Measurements from ENCODE around the gene PTPN1. TPM values are rescaled to one million over a fixed set of nuclear protein-coding genes. Genes with fewer than 3 reads are reported as not detected.
"Not testable (repeated sequence)": the region's sequence is repeated elsewhere in the genome, so short reads cannot be mapped to it uniquely, and the experiment has no call there.

The PTPN1 gene
- polyA plus RNA-seq, 1 of the 3 experiments (the other 2 are of a cell fraction), result 23.6 TPM

DNA sequence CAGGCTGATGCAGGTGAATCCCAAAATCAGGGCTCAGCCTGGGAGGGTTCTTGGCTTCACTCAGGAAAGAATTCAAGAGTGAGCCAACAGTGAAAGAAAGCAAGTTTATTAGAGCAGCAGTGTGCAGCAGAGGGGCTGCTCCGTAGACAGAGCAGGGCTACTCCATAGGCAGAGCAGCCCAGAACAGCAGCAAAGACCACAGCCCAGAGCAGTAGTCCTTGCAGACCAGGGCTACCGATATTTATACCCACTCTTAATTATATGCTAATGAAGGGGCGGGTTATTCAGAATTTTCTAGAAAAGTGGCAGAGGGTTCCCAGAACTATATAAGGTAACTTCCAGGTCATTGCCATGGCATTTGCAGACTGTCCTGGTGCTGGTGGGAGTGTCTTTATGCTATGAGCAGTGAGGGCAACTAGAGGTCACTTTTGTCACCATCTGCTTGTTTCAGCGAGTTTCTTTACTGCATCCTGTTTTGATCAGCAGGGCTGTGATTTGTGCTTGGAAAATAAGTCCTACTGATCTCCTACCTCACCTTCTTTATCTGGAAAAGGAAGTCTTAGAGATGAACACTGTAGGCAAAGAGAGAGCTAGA lies 39.8 kb upstream of the PTPN1 start:
- Histone ChIP-seq H3K9me2 (no peaks in the 10 kb centered on the region), H3K27me3 (ENCODE audit: insufficient read depth) (no peaks in the 10 kb centered on the region), H3K27ac (ENCODE audit: low read depth in 2 of 2, low read length in 1 of 2) (no peak overlapping the region), H3K9me3 (no peaks in the 10 kb centered on the region), H3K4me3 (ENCODE audit: low read depth in 2 of 2, low read length in 1 of 2) (no peak overlapping the region), H3K36me3 (replicated peaks in 1 of 2; ENCODE audit: control insufficient read depth in 1 of 2, insufficient read depth in 2 of 2, low read length in 1 of 2) (no peaks in the 10 kb centered on the region), H2AFZ (ENCODE audit: low read depth) (no peak overlapping the region), H3K4me2 (no peak overlapping the region), H3F3A (replicated peaks; ENCODE audit: insufficient read depth) (no peaks in the 10 kb centered on the region), H3K4me1 (ENCODE audit: control insufficient read depth in 1 of 2, insufficient read depth in 2 of 2, low read depth in 1 of 2, low read length in 1 of 2) (no peaks in the 10 kb centered on the region; a peak in 1 of 4 replicates), H3K79me2 (ENCODE audit: insufficient read depth) (no peaks in the 10 kb centered on the region), H4K20me1 (ENCODE audit: insufficient read depth) (no peaks in the 10 kb centered on the region), H3K9ac (no peak overlapping the region)
- ChIA-PET POLR2A (no interaction called here), CTCF (interaction anchor here (0.7 to 16.2 kb wide), 5 partner anchors 105 to 285 kb away, joined by 3 to 281 read pairs (median 4); partner anchors contain the start of gene CEBPB)
- no peak for DNase-seq
- TF ChIP-seq RAD21 (IDR thresholded peaks at IDR 0.05; ENCODE audit: low read length), result no peak
- WGBS (ENCODE audit: low lambda C conversion rate), result 70% methylated on average over 4 of the region's 4 CpGs

DNA sequence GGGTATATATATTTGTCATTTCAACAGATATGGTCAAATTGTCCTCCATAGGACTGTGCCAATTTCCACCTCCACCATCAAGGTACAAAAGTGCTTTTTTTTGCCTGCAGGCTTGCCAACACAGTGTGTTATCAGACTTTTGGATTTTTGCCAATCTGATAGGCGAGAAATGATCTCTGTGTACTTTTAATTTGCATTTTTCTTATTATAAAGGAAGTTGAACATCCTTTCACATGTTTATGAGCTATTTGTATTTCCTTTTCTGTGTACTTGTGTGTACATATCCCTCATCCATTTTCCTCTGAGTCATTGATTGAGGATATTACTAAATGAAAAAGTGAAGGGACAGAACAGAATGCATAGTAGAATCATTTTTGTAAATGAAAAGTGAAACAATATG lies 39.0 kb upstream of the PTPN1 start:
- ChIA-PET CTCF (interaction anchor here (0.7 to 16.2 kb wide), 7 partner anchors 17 to 492 kb away, joined by 3 to 281 read pairs (median 4); partner anchors contain the start of gene CEBPB), POLR2A (no interaction called here)
- H3K9me3 ChIP-seq, result no peaks in the 10 kb centered on the region
- H3K4me3 ChIP-seq (ENCODE audit: low read depth in 2 of 2, low read length in 1 of 2), result no peak overlapping the region
- no peaks in the 10 kb centered on the region for H3K36me3 ChIP-seq (replicated peaks in 1 of 2; ENCODE audit: control insufficient read depth in 1 of 2, insufficient read depth in 2 of 2, low read length in 1 of 2)
- WGBS (ENCODE audit: low lambda C conversion rate), result 14% methylated on average over 1 of the region's 1 CpG
- TF ChIP-seq GABPA (IDR thresholded peaks at IDR 0.05; ENCODE audit: low read depth) (no peak), TEAD4 (IDR thresholded peaks at IDR 0.05; ENCODE audit: borderline replicate concordance, insufficient read depth) (no peak), NFIC (IDR thresholded peaks at IDR 0.05; ENCODE audit: borderline replicate concordance) (peak; percentile 56), RCOR1 (IDR thresholded peaks at IDR 0.05; ENCODE audit: low read length) (no peak), SMC3 (IDR thresholded peaks at IDR 0.05; ENCODE audit: low read depth, low read length) (no peak)
- TF ChIP-seq, protein P1, sequence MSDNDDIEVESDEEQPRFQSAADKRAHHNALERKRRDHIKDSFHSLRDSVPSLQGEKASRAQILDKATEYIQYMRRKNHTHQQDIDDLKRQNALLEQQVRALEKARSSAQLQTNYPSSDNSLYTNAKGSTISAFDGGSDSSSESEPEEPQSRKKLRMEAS (IDR thresholded peaks at IDR 0.05; ENCODE audit: low read depth), result no peak
- no peaks in the 10 kb centered on the region; a peak in 1 of 4 replicates for H3K4me1 ChIP-seq (ENCODE audit: control insufficient read depth in 1 of 2, insufficient read depth in 2 of 2, low read depth in 1 of 2, low read length in 1 of 2)
- no peaks in the 10 kb centered on the region for H3F3A ChIP-seq (replicated peaks; ENCODE audit: insufficient read depth)
- H3K27me3 ChIP-seq (ENCODE audit: insufficient read depth), result no peaks in the 10 kb centered on the region
- DNase-seq, result no peak
- H3K4me2 ChIP-seq, result no peak overlapping the region
- H3K79me2 ChIP-seq (ENCODE audit: insufficient read depth), result no peaks in the 10 kb centered on the region
- H4K20me1 ChIP-seq (ENCODE audit: insufficient read depth), result no peaks in the 10 kb centered on the region
- H2AFZ ChIP-seq (ENCODE audit: low read depth), result no peak overlapping the region
- no peak overlapping the region for H3K27ac ChIP-seq (ENCODE audit: low read depth in 2 of 2, low read length in 1 of 2)
- no peak overlapping the region for H3K9ac ChIP-seq
- no peaks in the 10 kb centered on the region for H3K9me2 ChIP-seq

DNA sequence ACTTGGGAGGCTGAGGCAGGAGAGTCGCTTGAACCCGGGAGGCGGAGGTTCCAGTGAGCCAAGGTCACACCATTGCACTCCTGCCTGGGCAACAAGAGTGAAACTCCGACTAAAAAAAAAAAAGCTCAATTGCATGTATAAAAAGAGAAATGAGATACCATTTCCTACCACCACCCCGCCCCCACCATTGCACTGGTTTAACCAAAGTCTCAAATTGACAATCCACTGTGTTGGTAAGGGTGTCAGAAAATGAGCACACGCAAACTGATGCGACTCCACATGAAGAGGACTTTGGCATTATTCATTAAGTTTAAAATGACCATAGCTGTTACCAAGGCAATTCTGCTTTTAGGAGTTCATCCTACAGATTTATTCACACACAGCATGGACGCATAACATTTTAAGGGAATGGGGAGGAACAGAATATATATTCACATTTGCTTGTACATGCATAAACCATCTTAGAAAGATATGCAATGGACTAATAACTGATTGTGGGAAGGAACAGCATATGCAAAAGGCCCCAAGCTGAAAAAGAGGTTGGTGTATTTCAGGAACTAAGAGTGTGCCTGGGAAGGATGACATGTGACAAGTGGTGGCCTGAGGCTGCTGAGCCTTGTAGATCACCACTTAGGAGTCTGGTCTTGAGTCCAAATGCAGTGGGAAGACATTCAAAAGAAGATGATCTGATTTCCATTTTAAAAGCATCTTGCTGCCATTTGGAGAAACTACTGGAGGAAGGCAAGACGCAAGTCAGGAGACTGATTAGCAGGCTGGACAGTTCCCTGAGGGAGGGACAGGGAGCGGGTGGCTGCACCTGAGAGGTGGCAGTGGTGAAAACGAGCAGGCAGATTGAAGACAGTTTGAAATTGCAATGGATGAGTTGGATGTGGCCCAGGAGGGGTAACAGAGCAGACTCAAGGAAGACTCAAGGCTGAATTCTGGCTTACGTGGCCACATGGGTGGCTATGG lies 37.2 kb upstream of the PTPN1 start:
- ChIA-PET POLR2A (no interaction called here), CTCF (interaction anchor here (0.8 to 16.2 kb wide), 3 partner anchors 104 to 288 kb away, joined by 3 to 281 read pairs (median 5); partner anchors contain the start of gene CEBPB)
- H3K36me3 ChIP-seq (replicated peaks in 1 of 2; ENCODE audit: control insufficient read depth in 1 of 2, insufficient read depth in 2 of 2, low read length in 1 of 2), result no peaks in the 10 kb centered on the region
- H3K79me2 ChIP-seq (ENCODE audit: insufficient read depth), result no peaks in the 10 kb centered on the region
- H3K9me2 ChIP-seq, result no peaks in the 10 kb centered on the region
- H3K4me1 ChIP-seq (ENCODE audit: control insufficient read depth in 1 of 2, insufficient read depth in 2 of 2, low read depth in 1 of 2, low read length in 1 of 2), result no peaks in the 10 kb centered on the region; a peak in 1 of 4 replicates
- H4K20me1 ChIP-seq (ENCODE audit: insufficient read depth), result no peaks in the 10 kb centered on the region
- TF ChIP-seq, protein P2, sequence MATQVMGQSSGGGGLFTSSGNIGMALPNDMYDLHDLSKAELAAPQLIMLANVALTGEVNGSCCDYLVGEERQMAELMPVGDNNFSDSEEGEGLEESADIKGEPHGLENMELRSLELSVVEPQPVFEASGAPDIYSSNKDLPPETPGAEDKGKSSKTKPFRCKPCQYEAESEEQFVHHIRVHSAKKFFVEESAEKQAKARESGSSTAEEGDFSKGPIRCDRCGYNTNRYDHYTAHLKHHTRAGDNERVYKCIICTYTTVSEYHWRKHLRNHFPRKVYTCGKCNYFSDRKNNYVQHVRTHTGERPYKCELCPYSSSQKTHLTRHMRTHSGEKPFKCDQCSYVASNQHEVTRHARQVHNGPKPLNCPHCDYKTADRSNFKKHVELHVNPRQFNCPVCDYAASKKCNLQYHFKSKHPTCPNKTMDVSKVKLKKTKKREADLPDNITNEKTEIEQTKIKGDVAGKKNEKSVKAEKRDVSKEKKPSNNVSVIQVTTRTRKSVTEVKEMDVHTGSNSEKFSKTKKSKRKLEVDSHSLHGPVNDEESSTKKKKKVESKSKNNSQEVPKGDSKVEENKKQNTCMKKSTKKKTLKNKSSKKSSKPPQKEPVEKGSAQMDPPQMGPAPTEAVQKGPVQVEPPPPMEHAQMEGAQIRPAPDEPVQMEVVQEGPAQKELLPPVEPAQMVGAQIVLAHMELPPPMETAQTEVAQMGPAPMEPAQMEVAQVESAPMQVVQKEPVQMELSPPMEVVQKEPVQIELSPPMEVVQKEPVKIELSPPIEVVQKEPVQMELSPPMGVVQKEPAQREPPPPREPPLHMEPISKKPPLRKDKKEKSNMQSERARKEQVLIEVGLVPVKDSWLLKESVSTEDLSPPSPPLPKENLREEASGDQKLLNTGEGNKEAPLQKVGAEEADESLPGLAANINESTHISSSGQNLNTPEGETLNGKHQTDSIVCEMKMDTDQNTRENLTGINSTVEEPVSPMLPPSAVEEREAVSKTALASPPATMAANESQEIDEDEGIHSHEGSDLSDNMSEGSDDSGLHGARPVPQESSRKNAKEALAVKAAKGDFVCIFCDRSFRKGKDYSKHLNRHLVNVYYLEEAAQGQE (IDR thresholded peaks at IDR 0.05; ENCODE audit: low read depth, low read length), result peak; percentile 64; the same call in 1 of the 2 replicates
- TF ChIP-seq EZH2phosphoT487 (IDR thresholded peaks at IDR 0.05; ENCODE audit: borderline replicate concordance, low read depth) (no peak), MXI1 (IDR thresholded peaks at IDR 0.05; ENCODE audit: low read depth, low read length) (no peak)
- 88% methylated on average over 12 of the region's 12 CpGs for WGBS (ENCODE audit: low lambda C conversion rate)
- H3K9me3 ChIP-seq, result no peaks in the 10 kb centered on the region
- H3K27ac ChIP-seq (ENCODE audit: low read depth in 2 of 2, low read length in 1 of 2), result no peak overlapping the region
- no peaks in the 10 kb centered on the region for H3F3A ChIP-seq (replicated peaks; ENCODE audit: insufficient read depth)
- no peak overlapping the region for H2AFZ ChIP-seq (ENCODE audit: low read depth)
- no peak for DNase-seq
- no peak overlapping the region for H3K4me2 ChIP-seq
- no peak overlapping the region for H3K4me3 ChIP-seq (ENCODE audit: low read depth in 2 of 2, low read length in 1 of 2)
- H3K27me3 ChIP-seq (ENCODE audit: insufficient read depth), result no peaks in the 10 kb centered on the region
- no peak overlapping the region for H3K9ac ChIP-seq

DNA sequence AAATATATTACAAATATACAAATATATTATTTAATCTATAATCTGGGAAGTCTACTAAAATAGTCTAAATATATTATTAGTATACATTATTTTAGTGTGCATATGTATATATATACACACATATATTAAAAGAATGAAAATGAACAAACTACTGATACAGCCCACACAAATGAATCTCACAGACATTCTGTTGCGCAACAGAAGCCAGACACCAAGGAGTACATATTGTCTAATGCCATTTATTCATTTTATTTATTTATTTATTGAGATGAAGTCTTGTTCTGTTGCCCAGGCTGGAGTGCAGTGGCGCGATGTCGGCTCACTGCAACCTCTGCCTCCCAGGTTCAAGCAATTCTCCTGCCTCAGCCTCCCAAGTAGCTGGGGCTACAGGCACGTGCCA lies 35.8 kb upstream of the PTPN1 start:
- H3K79me2 ChIP-seq (ENCODE audit: insufficient read depth); H3F3A ChIP-seq (replicated peaks; ENCODE audit: insufficient read depth); H3K9me3 ChIP-seq; H3K36me3 ChIP-seq (replicated peaks in 1 of 2; ENCODE audit: control insufficient read depth in 1 of 2, insufficient read depth in 2 of 2, low read length in 1 of 2); H3K27ac ChIP-seq (ENCODE audit: low read depth in 2 of 2, low read length in 1 of 2); H3K27me3 ChIP-seq (ENCODE audit: insufficient read depth); H3K4me3 ChIP-seq (ENCODE audit: low read depth in 2 of 2, low read length in 1 of 2); H4K20me1 ChIP-seq (ENCODE audit: insufficient read depth); DNase-seq; POLR2A ChIA-PET; H2AFZ ChIP-seq (ENCODE audit: low read depth); H3K4me2 ChIP-seq; H3K9ac ChIP-seq; H3K4me1 ChIP-seq (ENCODE audit: control insufficient read depth in 1 of 2, insufficient read depth in 2 of 2, low read depth in 1 of 2, low read length in 1 of 2); H3K9me2 ChIP-seq: not testable (repeated sequence)
- 92% methylated on average over 5 of the region's 5 CpGs for WGBS (ENCODE audit: low lambda C conversion rate)
- CTCF ChIA-PET, result interaction anchor here (1.8 to 16.2 kb wide), 2 partner anchors 10 to 289 kb away, joined by 6 to 281 read pairs; partner anchors contain the start of gene CEBPB
